ENCODE measurements around the gene FRMD4A. TPM values are rescaled to one million over a fixed set of nuclear protein-coding genes. Genes with fewer than 3 reads are reported as not detected.

Gene FRMD4A
- total RNA-seq, 1 experiment from 2014 or later = 7.0 TPM

- no peak for DNase-seq
- no TSS peak for BruUV-seq (replicated peaks)
- H3K9me3 Mint-ChIP-seq (ENCODE audit: low read depth, unreplicated experiment) = no peaks in the 10 kb centered on the region
- no peaks in the 10 kb centered on the region for H3K4me1 Mint-ChIP-seq (ENCODE audit: low read depth, unreplicated experiment)
- CTCF ChIA-PET = no interaction called here
- H3K4me3 Mint-ChIP-seq (ENCODE audit: low read depth, unreplicated experiment) = no peak overlapping the region
- H3K36me3 Mint-ChIP-seq (ENCODE audit: insufficient read depth, unreplicated experiment) = no peaks in the 10 kb centered on the region
- no peak overlapping the region for H3K27ac Mint-ChIP-seq (ENCODE audit: unreplicated experiment)
- peaks cover 53% of the 10 kb centered on the region for H3K27me3 Mint-ChIP-seq (ENCODE audit: unreplicated experiment)
- TF ChIP-seq, protein P1, sequence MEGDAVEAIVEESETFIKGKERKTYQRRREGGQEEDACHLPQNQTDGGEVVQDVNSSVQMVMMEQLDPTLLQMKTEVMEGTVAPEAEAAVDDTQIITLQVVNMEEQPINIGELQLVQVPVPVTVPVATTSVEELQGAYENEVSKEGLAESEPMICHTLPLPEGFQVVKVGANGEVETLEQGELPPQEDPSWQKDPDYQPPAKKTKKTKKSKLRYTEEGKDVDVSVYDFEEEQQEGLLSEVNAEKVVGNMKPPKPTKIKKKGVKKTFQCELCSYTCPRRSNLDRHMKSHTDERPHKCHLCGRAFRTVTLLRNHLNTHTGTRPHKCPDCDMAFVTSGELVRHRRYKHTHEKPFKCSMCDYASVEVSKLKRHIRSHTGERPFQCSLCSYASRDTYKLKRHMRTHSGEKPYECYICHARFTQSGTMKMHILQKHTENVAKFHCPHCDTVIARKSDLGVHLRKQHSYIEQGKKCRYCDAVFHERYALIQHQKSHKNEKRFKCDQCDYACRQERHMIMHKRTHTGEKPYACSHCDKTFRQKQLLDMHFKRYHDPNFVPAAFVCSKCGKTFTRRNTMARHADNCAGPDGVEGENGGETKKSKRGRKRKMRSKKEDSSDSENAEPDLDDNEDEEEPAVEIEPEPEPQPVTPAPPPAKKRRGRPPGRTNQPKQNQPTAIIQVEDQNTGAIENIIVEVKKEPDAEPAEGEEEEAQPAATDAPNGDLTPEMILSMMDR (IDR thresholded peaks at IDR 0.05; ENCODE audit: unreplicated experiment) = no peak
- intact Hi-C loops (cut with micrococcal nuclease; ENCODE audit: unreplicated experiment) = no loop called here
Observed at GRCh38 chr10:14261336-14261735, 69.4 kb downstream of the FRMD4A start.

DNA sequence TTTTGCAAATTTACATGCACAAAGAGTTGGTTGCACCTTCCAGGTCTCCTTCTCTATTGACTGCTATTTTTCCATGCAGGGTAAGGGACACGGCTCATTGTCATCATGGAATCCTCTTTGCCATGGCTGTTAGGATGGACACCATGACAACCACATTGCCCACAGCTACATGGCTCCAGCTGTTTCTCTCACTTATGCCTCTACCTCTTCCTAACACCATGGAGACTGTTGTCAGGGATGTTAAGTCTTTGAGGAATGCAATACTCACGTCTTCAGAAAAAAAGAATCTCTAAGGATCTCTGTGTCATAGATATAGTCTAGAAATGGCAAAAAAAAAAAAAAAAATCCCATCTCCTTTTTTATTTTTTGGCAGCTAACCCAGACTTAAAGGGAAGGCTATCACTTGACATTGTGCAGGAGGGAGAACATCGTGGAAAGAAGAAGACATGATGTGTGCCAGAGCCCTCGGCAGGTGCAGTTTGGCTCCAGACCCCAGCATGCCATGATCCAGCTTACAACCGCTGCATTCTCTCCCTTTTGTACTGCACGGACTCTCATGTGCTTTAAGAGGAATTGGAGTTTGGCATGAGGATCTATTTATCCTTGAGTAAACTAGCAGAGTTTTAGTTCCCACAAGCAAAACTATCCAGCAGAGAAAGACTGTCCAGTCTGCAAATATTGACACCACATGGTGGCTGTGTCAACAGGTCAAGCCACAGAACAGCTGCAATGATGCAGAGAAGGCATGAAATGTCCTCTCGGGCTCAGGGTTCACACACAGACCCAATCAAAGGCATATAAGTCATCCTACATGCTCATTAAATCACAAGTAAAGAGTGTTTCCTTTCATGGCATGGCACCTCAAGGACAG lies 70.8 kb downstream of the FRMD4A start:
- TF ChIP-seq, protein P1 (IDR thresholded peaks at IDR 0.05; ENCODE audit: unreplicated experiment) = no peak
- H3K4me1 Mint-ChIP-seq (ENCODE audit: low read depth, unreplicated experiment) = no peaks in the 10 kb centered on the region
- intact Hi-C loops (cut with micrococcal nuclease; ENCODE audit: unreplicated experiment) = no loop called here
- H3K4me3 Mint-ChIP-seq (ENCODE audit: low read depth, unreplicated experiment) = no peak overlapping the region
- no peak overlapping the region for H3K27ac Mint-ChIP-seq (ENCODE audit: unreplicated experiment)
- H3K9me3 Mint-ChIP-seq (ENCODE audit: low read depth, unreplicated experiment) = no peaks in the 10 kb centered on the region
- no TSS peak for BruUV-seq (replicated peaks)
- H3K27me3 Mint-ChIP-seq (ENCODE audit: unreplicated experiment) = peaks cover 61% of the 10 kb centered on the region
- CTCF ChIA-PET = no interaction called here
- DNase-seq = no peak
- H3K36me3 Mint-ChIP-seq (ENCODE audit: insufficient read depth, unreplicated experiment) = no peaks in the 10 kb centered on the region

DNA sequence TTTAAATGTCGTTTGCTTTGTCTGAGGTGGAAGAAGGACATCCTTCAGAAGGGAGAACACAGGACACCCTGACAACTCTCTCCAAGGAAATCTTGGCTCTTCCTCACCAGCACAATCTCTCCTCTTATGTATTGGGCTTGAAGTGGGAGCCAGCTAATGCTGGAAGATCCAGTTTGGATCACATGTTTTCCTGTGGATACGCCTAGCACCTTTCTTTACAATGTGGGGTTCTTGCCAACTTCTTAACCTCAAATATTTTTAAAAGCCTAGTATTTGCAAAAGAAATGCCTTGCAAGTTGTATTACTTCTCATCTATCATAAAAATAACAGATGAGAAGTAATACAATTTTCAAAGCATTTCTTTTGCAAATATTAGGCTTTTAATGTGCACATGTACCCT lies 76.4 kb downstream of the FRMD4A start:
- no peak overlapping the region for H3K27ac Mint-ChIP-seq (ENCODE audit: unreplicated experiment)
- H3K4me1 Mint-ChIP-seq (ENCODE audit: low read depth, unreplicated experiment) = no peaks in the 10 kb centered on the region
- no peak for DNase-seq
- H3K27me3 Mint-ChIP-seq (ENCODE audit: unreplicated experiment) = peaks cover 54% of the 10 kb centered on the region
- TF ChIP-seq, protein P1 (IDR thresholded peaks at IDR 0.05; ENCODE audit: unreplicated experiment) = no peak
- intact Hi-C loops (cut with micrococcal nuclease; ENCODE audit: unreplicated experiment) = no loop called here
- no peak overlapping the region for H3K4me3 Mint-ChIP-seq (ENCODE audit: low read depth, unreplicated experiment)
- H3K9me3 Mint-ChIP-seq (ENCODE audit: low read depth, unreplicated experiment) = peaks cover 3% of the 10 kb centered on the region
- H3K36me3 Mint-ChIP-seq (ENCODE audit: insufficient read depth, unreplicated experiment) = no peaks in the 10 kb centered on the region
- no TSS peak for BruUV-seq (replicated peaks)
- CTCF ChIA-PET = no interaction called here

DNA sequence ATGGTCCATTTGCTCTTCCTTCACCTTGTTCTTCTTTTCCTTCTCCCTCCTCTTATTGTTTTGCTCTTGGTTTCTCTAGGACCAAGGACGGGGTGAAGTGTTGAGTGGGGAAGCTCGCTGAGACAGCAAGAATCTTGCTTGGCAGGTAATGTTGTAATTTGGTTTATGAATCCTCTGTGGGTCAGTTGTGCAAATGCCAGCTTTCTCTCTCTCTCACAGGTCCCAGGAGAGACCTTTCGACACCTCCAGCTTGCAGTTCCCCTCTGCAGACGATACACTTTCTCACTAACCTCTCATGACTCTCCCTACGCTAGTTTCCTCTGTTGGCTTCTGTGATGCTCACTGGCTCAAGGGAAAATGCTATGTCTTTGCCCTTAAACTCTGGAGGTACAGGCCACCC lies 77.0 kb downstream of the FRMD4A start:
- Mint-ChIP-seq H3K9me3 (ENCODE audit: low read depth, unreplicated experiment) (peaks cover 3% of the 10 kb centered on the region), H3K27me3 (ENCODE audit: unreplicated experiment) (peaks cover 50% of the 10 kb centered on the region), H3K4me3 (ENCODE audit: low read depth, unreplicated experiment) (no peak overlapping the region), H3K4me1 (ENCODE audit: low read depth, unreplicated experiment) (no peaks in the 10 kb centered on the region), H3K27ac (ENCODE audit: unreplicated experiment) (no peak overlapping the region), H3K36me3 (ENCODE audit: insufficient read depth, unreplicated experiment) (no peaks in the 10 kb centered on the region)
- no peak for DNase-seq
- no TSS peak for BruUV-seq (replicated peaks)
- TF ChIP-seq, protein P1 (IDR thresholded peaks at IDR 0.05; ENCODE audit: unreplicated experiment) = no peak
- intact Hi-C loops (cut with micrococcal nuclease; ENCODE audit: unreplicated experiment) = no loop called here
- CTCF ChIA-PET = interaction anchor here (0.6 kb wide), 2 partner anchors 25 to 156 kb away, joined by 3 to 7 read pairs; no protein-coding TSS in a partner anchor
